CD4-positive, alpha-beta T cell treated with Interleukin-6 at 100 ng/mL for 8 hours (primary cell): ENCODE measurements around the gene TUBA3D.
"Not testable (repeated sequence)": the region's sequence is repeated elsewhere in the genome, so short reads cannot be mapped to it uniquely, and the experiment has no call there.

ENCODE experiments used
- DNase-seq: peaks from one replicate; pipeline ENCODE4 v3.0.0-alpha.2; 2020; ENCODE audit warnings: mixed read lengths, low spot score

The TUBA3D gene

DNA sequence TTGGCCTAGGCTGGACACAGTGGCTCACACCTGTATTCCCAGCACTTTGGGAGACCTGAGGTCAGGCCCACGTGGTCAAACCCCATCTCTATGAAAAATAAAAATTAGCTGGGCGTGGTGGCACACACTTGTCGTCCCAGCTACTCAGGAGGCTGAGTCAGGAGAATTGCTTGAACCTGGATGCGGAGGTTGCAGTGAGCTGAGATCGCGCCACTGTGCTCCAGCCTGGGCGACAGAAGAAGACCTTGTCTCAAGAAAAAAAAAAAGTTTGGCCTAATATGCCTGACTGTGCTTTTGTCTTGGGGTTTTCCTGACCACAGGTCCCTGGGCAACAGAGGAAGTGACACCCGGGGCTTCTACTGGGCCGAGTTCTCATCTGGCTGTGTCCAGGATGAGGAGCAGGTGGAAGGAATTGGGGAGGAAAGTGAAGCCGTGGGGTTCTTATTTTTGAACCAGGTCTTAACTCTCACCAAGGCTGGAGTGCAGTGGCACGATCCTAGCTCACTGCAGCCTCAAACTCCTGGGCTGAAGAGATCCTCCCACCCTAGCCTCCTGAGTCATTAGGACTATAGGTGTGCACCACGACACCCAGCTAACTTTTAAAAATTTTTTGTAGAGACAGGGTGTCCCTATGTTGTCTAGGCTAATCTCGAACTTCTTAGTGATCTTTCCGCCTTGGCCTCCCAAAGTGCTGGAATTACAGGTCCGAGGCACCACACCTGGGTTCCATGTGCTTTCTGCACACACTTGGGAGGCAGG lies 38.7 kb downstream of the TUBA3D start:
- DNase-seq, result not testable (repeated sequence)

DNA sequence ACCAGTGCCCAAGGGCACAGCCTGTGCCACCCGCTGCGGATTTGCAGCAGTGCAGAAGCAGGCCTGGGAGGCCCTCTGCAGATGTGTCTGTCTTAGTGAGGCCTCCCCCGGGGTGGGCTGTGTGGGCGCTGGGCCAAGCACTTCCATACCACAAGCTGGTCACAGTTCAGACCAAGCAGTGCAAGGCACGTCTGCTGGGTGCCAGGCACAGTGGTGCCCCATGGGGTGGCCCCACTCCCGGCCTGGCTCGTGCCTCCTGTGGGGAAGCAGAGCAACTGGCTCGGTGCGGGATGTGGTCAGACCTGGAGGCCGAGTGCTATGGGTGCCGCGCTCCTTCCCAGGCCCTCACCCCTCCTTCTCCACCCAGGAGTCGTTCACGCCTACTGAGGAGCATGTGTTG lies 39.3 kb downstream of the TUBA3D start:
- DNase-seq, result not testable (repeated sequence)

DNA sequence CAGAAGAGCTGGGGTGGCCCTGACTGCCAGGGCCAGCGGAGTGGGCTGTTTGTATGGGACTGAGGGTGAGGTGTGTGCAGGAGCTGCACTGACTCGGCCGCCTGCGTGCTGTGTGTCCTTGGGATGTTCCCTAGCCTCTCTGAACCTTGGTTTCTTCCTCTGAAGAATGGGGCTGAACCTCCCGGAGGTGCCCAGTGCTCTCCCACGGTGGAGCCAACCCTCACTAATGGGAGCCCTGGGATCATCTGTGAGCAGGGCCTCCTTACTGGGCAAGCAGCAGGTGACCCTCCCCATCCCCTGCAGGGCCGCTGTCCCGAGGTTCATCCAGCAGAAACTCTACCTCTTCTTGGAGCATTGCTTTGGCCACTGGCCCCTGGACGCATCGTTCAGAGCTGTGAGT lies 40.1 kb downstream of the TUBA3D start:
- no peak for DNase-seq

- not testable (repeated sequence) for DNase-seq
Observed at GRCh38 chr2:131516621-131517020, 40.7 kb downstream of the TUBA3D start.

GRCh38 chr2:131517106-131517831 lies 41.4 kb downstream of the TUBA3D start:
- no peak for DNase-seq

DNA sequence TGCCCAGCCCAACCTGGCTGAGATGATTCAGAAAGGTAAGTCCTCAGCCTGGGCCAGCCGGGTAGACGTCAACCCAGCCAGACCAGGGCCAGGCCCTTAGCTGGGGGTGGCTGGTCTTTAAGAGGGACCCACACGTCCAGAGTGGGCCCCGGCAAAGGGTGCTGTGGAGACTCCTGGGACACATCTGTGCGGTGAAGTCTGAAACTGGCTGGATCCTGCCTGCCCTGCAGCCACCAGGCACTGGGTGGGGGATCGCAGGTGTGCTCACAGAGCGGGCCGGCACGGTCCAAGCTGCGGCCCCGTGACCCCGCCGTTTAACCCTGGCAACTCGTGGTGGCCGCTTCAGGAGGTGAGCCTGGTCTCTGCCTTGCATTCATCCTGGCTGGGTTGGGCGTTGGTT lies 41.9 kb downstream of the TUBA3D start:
- not testable (repeated sequence) for DNase-seq

GRCh38 chr2:131518531-131518930 lies 42.6 kb downstream of the TUBA3D start:
- DNase-seq, result not testable (repeated sequence)

GRCh38 chr2:131519466-131519865 lies 43.5 kb downstream of the TUBA3D start:
- DNase-seq, result no peak

- DNase-seq, result not testable (repeated sequence)
Observed at GRCh38 chr2:131519871-131520470, 44.1 kb downstream of the TUBA3D start.

GRCh38 chr2:131520526-131520925 lies 44.6 kb downstream of the TUBA3D start:
- no peak for DNase-seq

- DNase-seq, result not testable (repeated sequence)
Observed at GRCh38 chr2:131521524-131521923, 45.6 kb downstream of the TUBA3D start.

- no peak for DNase-seq
Observed at GRCh38 chr2:131521961-131522781, 46.3 kb downstream of the TUBA3D start.

DNA sequence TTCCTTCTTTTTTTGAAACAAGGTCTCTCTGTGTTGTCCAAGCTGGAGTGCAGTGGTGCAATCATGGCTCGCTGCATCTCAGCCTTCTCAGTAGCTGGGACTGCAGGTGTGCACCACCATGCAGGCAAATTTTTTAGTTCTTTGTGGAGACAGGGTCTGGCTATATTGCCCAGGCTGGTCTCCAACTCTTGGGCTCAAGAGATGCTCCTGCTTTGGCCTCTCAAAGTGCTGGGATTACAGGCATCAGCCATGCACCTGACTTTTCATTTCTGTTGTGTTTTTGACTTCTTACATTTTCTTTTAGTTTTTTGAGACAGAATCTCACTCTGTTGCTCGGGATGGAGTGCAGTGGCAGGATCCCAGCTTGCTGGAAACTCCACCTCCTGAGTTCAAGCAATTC lies 49.3 kb downstream of the TUBA3D start:
- not testable (repeated sequence) for DNase-seq

GRCh38 chr2:131527131-131528001 lies 51.4 kb downstream of the TUBA3D start, which contains the start of gene CCDC74A:
TSS of gene CCDC74A (plus strand) at chr2:131527888. CDS start at chr2:131527971, 83 bp downstream.
- peak; percentile 74 for DNase-seq

GRCh38 chr2:131528981-131529863 lies 53.3 kb downstream of the TUBA3D start:
- not testable (repeated sequence) for DNase-seq

DNA sequence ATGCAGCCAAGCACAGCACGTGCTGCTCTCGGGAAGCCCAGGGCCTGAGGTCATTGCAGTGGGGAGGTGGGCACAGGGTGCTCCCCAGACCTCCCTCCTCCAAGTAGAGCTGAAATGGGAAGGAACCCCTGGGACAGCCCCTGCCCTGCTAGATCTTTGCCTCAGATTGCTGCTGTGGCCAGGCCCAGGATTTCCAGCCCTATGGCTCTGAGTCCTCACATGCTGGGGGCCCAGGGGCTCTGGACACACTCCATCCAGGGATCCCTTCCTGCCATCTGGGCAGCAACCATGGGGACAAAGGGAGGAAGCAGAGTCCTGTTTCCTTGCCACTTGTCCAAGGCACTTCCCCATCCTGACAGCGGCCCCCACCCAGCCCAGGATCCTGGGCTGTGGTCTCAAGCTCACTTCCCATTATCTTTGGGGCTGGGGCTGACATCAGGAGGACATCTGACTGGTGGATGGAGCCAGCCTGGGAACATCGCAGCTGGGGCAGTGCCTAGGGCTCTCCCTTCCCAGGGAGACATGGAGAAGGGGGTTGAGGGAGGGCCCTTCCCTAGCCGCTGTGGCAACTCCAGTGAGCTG lies 54.0 kb downstream of the TUBA3D start:
- not testable (repeated sequence) for DNase-seq

DNA sequence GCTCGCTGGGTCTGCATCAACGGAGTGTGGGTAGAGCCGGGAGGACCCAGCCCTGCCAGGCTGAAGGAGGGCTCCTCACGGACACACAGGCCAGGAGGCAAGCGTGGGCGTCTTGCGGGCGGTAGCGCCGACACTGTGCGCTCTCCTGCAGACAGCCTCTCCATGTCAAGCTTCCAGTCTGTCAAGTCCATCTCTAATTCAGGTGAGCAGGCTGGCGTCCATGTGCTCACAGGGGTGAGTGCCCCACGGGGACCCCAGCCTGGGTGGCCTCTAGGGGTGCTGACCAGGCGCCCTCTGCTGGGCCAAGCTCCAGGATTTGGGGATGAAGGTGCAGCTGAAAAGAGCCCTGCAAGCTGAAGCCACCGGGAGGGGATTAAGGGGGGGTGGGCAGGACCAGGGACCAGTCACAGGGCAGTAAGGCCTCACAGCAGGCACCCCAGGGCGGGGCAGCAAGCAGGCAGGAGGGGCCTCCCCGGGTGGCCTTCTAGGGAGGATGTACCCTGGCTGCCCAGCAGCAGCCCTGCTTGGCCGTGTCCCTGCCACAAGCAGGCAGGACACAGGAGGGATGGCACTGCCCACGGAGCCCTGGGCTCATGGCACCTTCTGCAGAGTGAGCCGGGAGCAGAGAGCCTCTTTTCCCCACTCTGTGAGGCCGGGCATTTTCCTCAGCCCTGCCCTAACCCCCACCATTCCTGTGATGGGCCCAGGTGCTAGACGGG lies 54.9 kb downstream of the TUBA3D start:
- not testable (repeated sequence) for DNase-seq

DNA sequence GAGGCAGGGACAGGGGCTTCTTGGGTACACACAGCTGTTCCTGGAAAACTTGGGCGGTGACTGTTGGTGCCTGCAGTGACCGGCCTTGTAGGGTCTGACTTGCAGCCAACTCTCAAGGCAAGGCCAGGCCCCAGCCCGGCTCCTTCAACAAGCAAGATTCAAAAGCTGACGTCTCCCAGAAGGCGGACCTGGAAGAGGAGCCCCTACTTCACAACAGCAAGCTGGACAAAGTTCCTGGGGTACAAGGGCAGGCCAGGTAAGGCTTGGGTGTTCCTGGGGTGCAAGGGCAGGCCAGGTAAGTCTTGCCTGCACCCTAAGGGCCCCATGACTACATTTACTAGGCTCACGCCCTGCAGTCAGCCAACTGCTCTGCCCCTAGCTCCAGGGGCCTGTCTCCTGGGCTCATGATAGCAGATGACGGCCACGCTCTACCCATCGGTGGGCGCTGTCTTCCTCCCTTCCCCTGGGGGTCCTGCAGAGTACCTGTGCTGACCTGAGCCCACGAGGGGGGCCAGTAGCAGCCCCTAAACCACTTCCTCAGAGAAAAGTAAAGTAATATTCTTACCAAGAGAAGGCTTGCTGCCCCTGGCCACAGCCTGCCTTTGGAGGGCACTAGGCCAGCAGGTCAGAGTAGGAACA lies 55.7 kb downstream of the TUBA3D start:
- not testable (repeated sequence) for DNase-seq
